Neural cell (in vitro differentiated cells): Measurements from ENCODE around the gene TCF20. TPM values are rescaled to one million over a fixed set of nuclear protein-coding genes. Genes with fewer than 3 reads are reported as not detected.
A peak's percentile ranks its signal among the peaks of the same experiment; 100 is the strongest.

ENCODE experiments used
- H2AFZ ChIP-seq: fragments of 200-600, 300-800 bp; sonication (generic), shearing (Covaris generic); 2 replicates; pipeline ENCODE4 v1.6.0; 2014; ENCODE audit warnings: low read depth, mild to moderate bottlenecking, antibody characterized with exemption, low read length, moderate library complexity
- H3F3A ChIP-seq: fragments of 200-600 bp; shearing (Covaris generic); 2 replicates; pipeline ENCODE4 v1.6.1; 2016; ENCODE audit warnings: mild to moderate bottlenecking, moderate library complexity, mixed read lengths, antibody characterized with exemption, low read length; ENCODE audit not compliant: insufficient read depth, poor library complexity, severe bottlenecking
- H3K27ac ChIP-seq: fragments of 200-600, 300-800 bp; sonication (generic), shearing (Covaris generic); 2 replicates; pipeline ENCODE4 v1.5.1; 2014; ENCODE audit warnings: mild to moderate bottlenecking, low read length, moderate library complexity
- H3K27me3 ChIP-seq: fragments of 300-800, 200-600 bp; sonication (generic), shearing (Covaris generic); 2 replicates; pipeline ENCODE4 v1.6.0; 2014; ENCODE audit warnings: mild to moderate bottlenecking, low read depth, low read length, moderate library complexity; ENCODE audit not compliant: insufficient read depth
- H3K36me3 ChIP-seq: fragments of 300-800, 200-600 bp; sonication (generic), shearing (Covaris generic); 2 replicates; pipeline ENCODE4 v1.5.1; 2014; ENCODE audit warnings: mild to moderate bottlenecking, antibody characterized with exemption, low read length, moderate library complexity; ENCODE audit not compliant: insufficient read depth
- H3K4me2 ChIP-seq: fragments of 300-800, 200-600 bp; sonication (generic), shearing (Covaris generic); 2 replicates; pipeline ENCODE4 v1.6.0; 2014; ENCODE audit warnings: mild to moderate bottlenecking, low read length
- H3K4me3 ChIP-seq: fragments of 300-800, 200-600 bp; sonication (generic), shearing (Covaris generic); 2 replicates; pipeline ENCODE4 v1.5.1; 2014; ENCODE audit warnings: mild to moderate bottlenecking, low read length, moderate library complexity
- H3K79me2 ChIP-seq: fragments of 200-600 bp; shearing (Covaris generic); replicated peaks from 2 replicates; pipeline ENCODE4 v1.6.0; 2014; ENCODE audit warnings: mild to moderate bottlenecking, low read length, moderate library complexity; ENCODE audit not compliant: insufficient read depth
- H3K9ac ChIP-seq: fragments of 300-800, 200-600 bp; sonication (generic), shearing (Covaris generic); 2 replicates; pipeline ENCODE4 v1.6.1; 2016; ENCODE audit warnings: mild to moderate bottlenecking, low read length, mixed read lengths
- H3K9me2 ChIP-seq: fragments of 200-600 bp; shearing (Covaris generic); 2 replicates; pipeline ENCODE4 v1.6.1; 2016; ENCODE audit warnings: mild to moderate bottlenecking, low read length, mixed read lengths; ENCODE audit not compliant: insufficient read depth
- H3K9me3 ChIP-seq: fragments of 200-600, 300-800 bp; sonication (generic), shearing (Covaris generic); 2 replicates; pipeline ENCODE4 v1.6.1; 2016; ENCODE audit warnings: mild to moderate bottlenecking, mixed run types, low read length, moderate library complexity, mixed read lengths
- H4K20me1 ChIP-seq: fragments of 200-600 bp; shearing (Covaris generic); 2 replicates; pipeline ENCODE4 v1.6.1; 2016; ENCODE audit warnings: mild to moderate bottlenecking, mixed run types; ENCODE audit not compliant: insufficient read depth
- CTCF ChIP-seq: fragments of 450-650 bp; IDR thresholded peaks from 2 replicates; pipeline ENCODE4 v1.5.1; 2014; ENCODE audit warnings: antibody characterized with exemption, mild to moderate bottlenecking, moderate library complexity; ENCODE audit not compliant: poor library complexity, severe bottlenecking
- EP300 ChIP-seq: fragments of 450-650 bp; conservative IDR thresholded peaks from 2 replicates; pipeline ENCODE4 v1.6.1; 2014; ENCODE audit warnings: antibody characterized with exemption, mild to moderate bottlenecking, moderate library complexity; ENCODE audit not compliant: poor library complexity, severe bottlenecking
- EZH2 ChIP-seq: fragments of 200-600, 300-800 bp; shearing (Covaris generic), sonication (generic); IDR thresholded peaks from 2 replicates; pipeline ENCODE4 v1.6.1; 2014; ENCODE audit warnings: antibody characterized with exemption, low read length, borderline replicate concordance, mild to moderate bottlenecking; ENCODE audit not compliant: insufficient read depth, poor library complexity, severe bottlenecking
- MXI1 ChIP-seq: fragments of 450-650 bp; conservative IDR thresholded peaks from 2 replicates; pipeline ENCODE4 v1.6.1; 2014; ENCODE audit warnings: antibody characterized with exemption, mild to moderate bottlenecking; ENCODE audit not compliant: poor library complexity, severe bottlenecking
- POLR2AphosphoS5 ChIP-seq: IDR thresholded peaks from 2 replicates; pipeline ENCODE4 v1.6.1; 2012
- RAD21 ChIP-seq: fragments of 450-650 bp; conservative IDR thresholded peaks from 2 replicates; pipeline ENCODE4 v1.6.1; 2014; ENCODE audit warnings: antibody characterized with exemption, mild to moderate bottlenecking, moderate library complexity
- REST ChIP-seq: IDR thresholded peaks from 2 replicates; pipeline ENCODE4 v1.6.1; 2012; ENCODE audit warnings: borderline replicate concordance
- SMC3 ChIP-seq: fragments of 450-650 bp; conservative IDR thresholded peaks from 2 replicates; pipeline ENCODE4 v1.6.1; 2014; ENCODE audit warnings: antibody characterized with exemption, mild to moderate bottlenecking, moderate library complexity; ENCODE audit not compliant: poor library complexity
- TAF1 ChIP-seq: IDR thresholded peaks from 2 replicates; pipeline ENCODE4 v1.6.1; 2012; ENCODE audit warnings: low read depth
- polyA plus RNA-seq: library from polyadenylated mRNA; depleted of rRNA; stranded (reverse); fragments of >200 nt; gene quantifications from 2 replicates; pipeline ENCODE4 v1.2.3, GENCODE V29; 2014

Gene TCF20
- polyA plus RNA-seq, 1 donor from 2014 or later, result 21.9 TPM

GRCh38 chr22:42280140-42280539, 9.7 kb upstream of the TCF20 start:
- peaks cover 43% of the 10 kb centered on the region for H3K79me2 ChIP-seq
- no peaks in the 10 kb centered on the region for H3K27me3 ChIP-seq
- no peaks in the 10 kb centered on the region for H3K9me3 ChIP-seq
- H2AFZ ChIP-seq, result no peak overlapping the region
- H3K9me2 ChIP-seq, result no peaks in the 10 kb centered on the region
- peak overlapping the region; percentile 84 for H3K4me3 ChIP-seq
- no peak overlapping the region for H3K27ac ChIP-seq
- TF ChIP-seq CTCF, result no peak
- TF ChIP-seq POLR2AphosphoS5, result no peak
- TF ChIP-seq REST, result no peak
- TF ChIP-seq SMC3, result no peak
- no peak for TF ChIP-seq EP300
- TF ChIP-seq TAF1, result no peak
- H3F3A ChIP-seq, result peaks cover 12% of the 10 kb centered on the region
- no peaks in the 10 kb centered on the region for H3K36me3 ChIP-seq
- H3K9ac ChIP-seq, result no peak overlapping the region
- H4K20me1 ChIP-seq, result no peaks in the 10 kb centered on the region
- H3K4me2 ChIP-seq, result no peak overlapping the region

- no peaks in the 10 kb centered on the region for H3K9me3 ChIP-seq
- no peak overlapping the region for H2AFZ ChIP-seq
- no peaks in the 10 kb centered on the region for H3K27me3 ChIP-seq
- no peak overlapping the region for H3K27ac ChIP-seq
- no peaks in the 10 kb centered on the region for H3K36me3 ChIP-seq
- peaks cover 46% of the 10 kb centered on the region for H3K79me2 ChIP-seq
- H3K4me2 ChIP-seq, result no peak overlapping the region
- no peak overlapping the region for H3K4me3 ChIP-seq
- no peak overlapping the region for H3K9ac ChIP-seq
- TF ChIP-seq MXI1 (no peak), EZH2 (no peak), EP300 (no peak), SMC3 (no peak), RAD21 (no peak), TAF1 (no peak), CTCF (no peak), REST (no peak), POLR2AphosphoS5 (no peak)
- H4K20me1 ChIP-seq, result peaks cover 5% of the 10 kb centered on the region
- H3F3A ChIP-seq, result peaks cover 12% of the 10 kb centered on the region
- no peaks in the 10 kb centered on the region for H3K9me2 ChIP-seq
These were observed 9.1 kb upstream of the TCF20 start for GRCh38 chr22:42279425-42280020.
